B cell (primary cell): Measurements from ENCODE around the gene TRPT1. TPM values are rescaled to one million over a fixed set of nuclear protein-coding genes. Genes with fewer than 3 reads are reported as not detected.

ENCODE experiments used
- ATAC-seq: fragments of 200-7000 bp; cut with Tn5 transposase; one replicate; pipeline ENCODE4 v1.10.0; 2021; ENCODE audit warnings: low read depth, mild to moderate bottlenecking, moderate number of reproducible peaks, moderate library complexity
- CTCF ChIA-PET: fragments of 350-600 bp; sonication (Branson Sonifier 250); formaldehyde crosslinking; loops from one replicate; lab custom pipeline; 2021; ENCODE audit warnings: antibody characterized with exemption, inconsistent platforms; lab: Charles Lee
- POLR2A ChIA-PET: fragments of 350-600 bp; sonication (Branson Sonifier 250); formaldehyde crosslinking; loops from one replicate; lab custom pipeline; 2021; ENCODE audit warnings: antibody characterized with exemption; lab: Charles Lee
- DNase-seq: peaks from one replicate; pipeline ENCODE4 v3.0.0; 2013
- H2AFZ ChIP-seq: 2 replicates; pipeline ENCODE4 v1.6.1; 2012; ENCODE audit warnings: mild to moderate bottlenecking, low read depth, low read length; ENCODE audit not compliant: insufficient read depth, poor library complexity, severe bottlenecking
- H3K27ac ChIP-seq, 2 donors: 1 replicate in 1 of 2; 2 replicates in 1 of 2; pipeline ENCODE4 v1.5.1; 2012 to 2013; ENCODE audit warnings: low read length in 2 of 2, mild to moderate bottlenecking in 2 of 2, moderate library complexity in 1 of 2
- H3K27me3 ChIP-seq, 4 experiments: fragments of 200-600 bp in 1 of 4; sonication (generic) in 1 of 4; replicated peaks in 1 of 4; 1 replicate in 2 of 4; 2 replicates in 2 of 4; pipeline versions ENCODE4 v1.6.1 to v1.7.0; 2013 to 2016; ENCODE audit warnings: low read length in 3 of 4, mild to moderate bottlenecking in 2 of 4, mixed read lengths in 1 of 4, moderate library complexity in 1 of 4; ENCODE audit not compliant: insufficient read depth in 4 of 4, control insufficient read depth in 3 of 4; ENCODE audit errors: control extremely low read depth in 1 of 4
- H3K36me3 ChIP-seq, 2 experiments: replicated peaks in 1 of 2; 1 replicate in 1 of 2; 2 replicates in 1 of 2; pipeline versions ENCODE4 v1.6.1 to v1.7.1; 2013; ENCODE audit warnings: low read length in 1 of 2; ENCODE audit not compliant: insufficient read depth in 2 of 2, control insufficient read depth in 1 of 2; ENCODE audit errors: control extremely low read depth in 1 of 2, extremely low read depth in 1 of 2
- H3K4me1 ChIP-seq, 2 donors: fragments of 200-600 bp in 1 of 2; sonication (generic) in 1 of 2; 1 replicate in 1 of 2; 2 replicates in 1 of 2; pipeline versions ENCODE4 v1.5.1 to v1.6.1; 2013 to 2017; ENCODE audit warnings: low read length in 2 of 2; ENCODE audit not compliant: control insufficient read depth in 2 of 2, insufficient read depth in 2 of 2
- H3K4me2 ChIP-seq: replicated peaks from 2 replicates; pipeline ENCODE3; 2012; ENCODE audit warnings: mild to moderate bottlenecking, low read depth, low read length; ENCODE audit not compliant: poor library complexity, severe bottlenecking
- H3K4me3 ChIP-seq, 5 experiments: fragments of 200-600 bp in 1 of 5; sonication (generic) in 1 of 5; 1 replicate in 3 of 5; 2 replicates in 2 of 5; pipeline versions ENCODE4 v1.5.1 to v1.7.0; 2011 to 2016; ENCODE audit warnings: low read length in 4 of 5, mild to moderate bottlenecking in 4 of 5, low read depth in 2 of 5, control low read depth in 1 of 5, moderate library complexity in 1 of 5; ENCODE audit not compliant: insufficient read depth in 1 of 5; ENCODE audit errors: control extremely low read depth in 1 of 5, extremely low read depth in 1 of 5
- H3K79me2 ChIP-seq: fragments of 200-600 bp; sonication (generic); one replicate; pipeline ENCODE4 v1.6.0; 2016; ENCODE audit warnings: low read length; ENCODE audit not compliant: control insufficient read depth, insufficient read depth
- H3K9ac ChIP-seq: fragments of 200-600 bp; sonication (generic); 2 replicates; pipeline ENCODE4 v1.6.1; 2017; ENCODE audit warnings: mild to moderate bottlenecking, low read length, moderate library complexity
- H3K9me3 ChIP-seq, 3 donors: one replicate each; pipeline versions ENCODE4 v1.6.1 to v1.7.1; 2013; ENCODE audit warnings: low read length in 2 of 3; ENCODE audit not compliant: control insufficient read depth in 2 of 3, insufficient read depth in 1 of 3; ENCODE audit errors: control extremely low read depth in 1 of 3
- H4K20me1 ChIP-seq: 2 replicates; pipeline ENCODE4 v1.6.0; 2012; ENCODE audit warnings: mild to moderate bottlenecking, low read length; ENCODE audit not compliant: insufficient read depth, control insufficient read depth, poor library complexity, severe bottlenecking
- H3K27ac Mint-ChIP-seq: one replicate; pipeline ENCODE4 v1.8.0; 2021; ENCODE audit warnings: mixed read lengths
- H3K27me3 Mint-ChIP-seq: one replicate; pipeline ENCODE4 v1.8.0; 2021; ENCODE audit warnings: mixed read lengths
- H3K4me1 Mint-ChIP-seq: one replicate; pipeline ENCODE4 v1.8.0; 2021; ENCODE audit warnings: mixed read lengths
- H3K4me3 Mint-ChIP-seq: one replicate; pipeline ENCODE4 v1.8.0; 2021; ENCODE audit warnings: mixed read lengths
- H3K9me3 Mint-ChIP-seq: one replicate; pipeline ENCODE4 v1.8.0; 2022; ENCODE audit warnings: mixed read lengths; ENCODE audit not compliant: insufficient read depth
- CTCF ChIP-seq: fragments of 200-600 bp; IDR thresholded peaks from one replicate; pipeline ENCODE4 v1.8.0; 2022; ENCODE audit warnings: antibody characterized with exemption, mild to moderate bottlenecking
- EZH2 ChIP-seq: IDR thresholded peaks from 2 replicates; pipeline ENCODE4 v1.6.1; 2012; ENCODE audit warnings: borderline replicate concordance, low read depth, mild to moderate bottlenecking, moderate library complexity, low read length; ENCODE audit not compliant: insufficient read depth, poor library complexity, severe bottlenecking
- WGBS: methylation state at CpG from one replicate; pipeline ENCODE4 v1.1.5; 2013; ENCODE audit warnings: missing lambda C conversion rate; ENCODE audit not compliant: insufficient coverage; 5-methylcytosine and 5-hydroxymethylcytosine counted together
- intact Hi-C: fragments of 100-400 bp; cut with micrococcal nuclease; formaldehyde crosslinking; loops from one replicate; pipeline ENCODE4 v1.10.0; 2022
- polyA plus RNA-seq: library from polyadenylated mRNA; depleted of rRNA; stranded (reverse); fragments of >200 nt; gene quantifications from 2 replicates; pipeline ENCODE4 v1.2.3, GENCODE V29; 2012
- total RNA-seq, 2 donors: library from RNA; stranded (reverse); fragments of 120-200 nt in 1 of 2; gene quantifications; 1 replicate in 1 of 2; 2 replicates in 1 of 2; pipeline versions ENCODE4 v1.2.3 to v1.2.4, GENCODE V29; 2013 to 2022

TRPT1 gene
- total and polyA plus RNA-seq, 2 donors (not counting 1 experiment from before 2014, with no cell fraction given) = 59.6 to 145 TPM

GRCh38 chr11:64245797-64246620 is 20.0 kb upstream of the TRPT1 start:
- H3K9me3 Mint-ChIP-seq = no peaks in the 10 kb centered on the region
- H4K20me1 ChIP-seq = peaks cover 7% of the 10 kb centered on the region
- intact Hi-C loops = loop anchor here (1.0 kb wide), 3 partner anchors 20 to 60 kb away; partner anchors contain the start of genes GPR137, NUDT22, STIP1 and TRPT1
- peak overlapping the region; percentile 53 to 79 for H3K27ac ChIP-seq
- H3K9ac ChIP-seq = peak overlapping the region; percentile 53
- peak overlapping the region; percentile 91 for H3K27ac Mint-ChIP-seq
- ATAC-seq (no peak), DNase-seq (peak; percentile 67)
- H3K4me3 Mint-ChIP-seq = peak overlapping the region; percentile 90
- no peaks in the 10 kb centered on the region for H3K27me3 ChIP-seq
- H3K9me3 ChIP-seq = no peaks in the 10 kb centered on the region
- H2AFZ ChIP-seq = peak overlapping the region; percentile 19
- peak overlapping the region; percentile 79 for H3K4me2 ChIP-seq
- TF ChIP-seq CTCF (no peak), EZH2 (no peak)
- WGBS = under 1% methylated on average over 45 of the region's 46 CpGs
- H3K36me3 ChIP-seq = peaks cover 0 to 11% of the 10 kb centered on the region in 2 experiments
- H3K4me1 Mint-ChIP-seq = peaks cover 38% of the 10 kb centered on the region
- POLR2A ChIA-PET = interaction anchor here (0.5 to 4.0 kb wide), 10 partner anchors 10 to 1648 kb away, joined by 3 to 37 read pairs (median 8); partner anchors contain the start of genes BAD, FERMT3, NUDT22 and PRDX5
- CTCF ChIA-PET = interaction anchor here (0.7 to 10.4 kb wide), 14 partner anchors 13 to 109 kb away, joined by 3 to 141 read pairs (median 4); partner anchors contain the start of genes BAD, ESRRA, FERMT3 and NUDT22
- H3K79me2 ChIP-seq = peaks cover 9% of the 10 kb centered on the region
- no peaks in the 10 kb centered on the region for H3K27me3 Mint-ChIP-seq
- peak overlapping the region; percentile 24 to 69 (median 62) for H3K4me3 ChIP-seq
- peaks cover 22 to 51% of the 10 kb centered on the region in 2 donors for H3K4me1 ChIP-seq
